SK-N-SH (cell line): ENCODE measurements around the gene ACER3. TPM values are rescaled to one million over a fixed set of nuclear protein-coding genes. Genes with fewer than 3 reads are reported as not detected.

ENCODE experiments used
- CTCF ChIA-PET: fragments of 300-600, 350-600 bp; formaldehyde crosslinking; extraction: SDS; loops from one replicate; lab custom pipeline; 2021; lab: Yijun Ruan, JAX
- POLR2A ChIA-PET: fragments of 350-600 bp; sonication (Branson Sonifier 250); formaldehyde crosslinking; extraction: SDS; loops from one replicate; lab custom pipeline; 2020; ENCODE audit warnings: antibody characterized with exemption, inconsistent platforms; lab: Yijun Ruan, JAX
- DNase-seq: peaks from one replicate; pipeline ENCODE4 v3.0.0; 2012
- H2AFZ ChIP-seq: fragments of 200-600 bp; sonication (generic); 2 replicates; pipeline ENCODE4 v1.8.1; 2016; ENCODE audit warnings: antibody characterized with exemption, mild to moderate bottlenecking, low read depth
- H3F3A ChIP-seq: fragments of 200-600 bp; sonication (generic); replicated peaks from 2 replicates; pipeline ENCODE3; 2016; ENCODE audit warnings: antibody characterized with exemption, mild to moderate bottlenecking; ENCODE audit not compliant: insufficient read depth
- H3K27ac ChIP-seq, 2 experiments: fragments of 200-500 bp in 1 of 2; fragments of 200-600 bp in 1 of 2; sonication (Bioruptor generic) in 1 of 2; sonication (generic), shearing (Covaris generic) in 1 of 2; 2 replicates each; pipeline versions ENCODE4 v1.5.1 to v1.6.1; 2014 to 2016; ENCODE audit warnings: low read depth in 2 of 2, inconsistent platforms in 1 of 2, low read length in 1 of 2, mild to moderate bottlenecking in 1 of 2, mixed read lengths in 1 of 2
- H3K27me3 ChIP-seq: fragments of 200-600 bp; sonication (generic), shearing (Covaris generic); 2 replicates; pipeline ENCODE4 v1.6.1; 2016; ENCODE audit warnings: mixed run types; ENCODE audit not compliant: insufficient read depth
- H3K36me3 ChIP-seq, 2 experiments: fragments of 200-500 bp in 1 of 2; fragments of 200-600 bp in 1 of 2; sonication (Bioruptor generic) in 1 of 2; sonication (generic) in 1 of 2; replicated peaks in 1 of 2; 2 replicates each; pipeline versions ENCODE3 to v1.5.1; 2014 to 2016; ENCODE audit warnings: low read length in 1 of 2, mild to moderate bottlenecking in 1 of 2; ENCODE audit not compliant: insufficient read depth in 2 of 2, control insufficient read depth in 1 of 2
- H3K4me1 ChIP-seq, 2 experiments: fragments of 200-500 bp in 1 of 2; fragments of 200-600 bp in 1 of 2; sonication (Bioruptor generic) in 1 of 2; sonication (generic), shearing (Covaris generic) in 1 of 2; 2 replicates each; pipeline versions ENCODE4 v1.5.1 to v1.6.1; 2014 to 2016; ENCODE audit warnings: low read depth in 1 of 2, low read length in 1 of 2, mixed run types in 1 of 2; ENCODE audit not compliant: insufficient read depth in 2 of 2, control insufficient read depth in 1 of 2
- H3K4me2 ChIP-seq: fragments of 200-600 bp; sonication (generic), shearing (Covaris generic); 2 replicates; pipeline ENCODE4 v1.6.1; 2017; ENCODE audit warnings: mixed run types
- H3K4me3 ChIP-seq, 2 experiments: fragments of 200-500 bp in 1 of 2; fragments of 200-600 bp in 1 of 2; sonication (Bioruptor generic) in 1 of 2; sonication (generic), shearing (Covaris generic) in 1 of 2; 2 replicates each; pipeline versions ENCODE4 v1.5.1 to v1.8.1; 2014 to 2016; ENCODE audit warnings: low read depth in 2 of 2, inconsistent platforms in 1 of 2, low read length in 1 of 2, mild to moderate bottlenecking in 1 of 2, mixed read lengths in 1 of 2, moderate library complexity in 1 of 2
- H3K79me2 ChIP-seq: fragments of 200-600 bp; sonication (generic); 2 replicates; pipeline ENCODE4 v1.8.1; 2017; ENCODE audit warnings: mild to moderate bottlenecking; ENCODE audit not compliant: insufficient read depth
- H3K9ac ChIP-seq: fragments of 200-600 bp; sonication (generic); 2 replicates; pipeline ENCODE4 v1.6.1; 2017; ENCODE audit warnings: mixed run types
- H3K9me2 ChIP-seq: fragments of 200-600 bp; sonication (generic); 2 replicates; pipeline ENCODE4 v1.6.1; 2017; ENCODE audit warnings: mixed run types
- H3K9me3 ChIP-seq: fragments of 200-600 bp; sonication (generic); 2 replicates; pipeline ENCODE4 v1.6.1; 2017; ENCODE audit warnings: mixed run types, mild to moderate bottlenecking, moderate library complexity
- H4K20me1 ChIP-seq: fragments of 200-600 bp; sonication (generic); 2 replicates; pipeline ENCODE4 v1.6.1; 2017; ENCODE audit warnings: mild to moderate bottlenecking, mixed run types; ENCODE audit not compliant: insufficient read depth
- EP300 ChIP-seq, 2 experiments: IDR thresholded peaks; 2 replicates each; pipeline versions ENCODE4 v1.4.0 to v1.6.1; 2012; ENCODE audit warnings: borderline replicate concordance in 1 of 2, low read depth in 1 of 2, low read length in 1 of 2
- EZH2phosphoT487 ChIP-seq: fragments of 200-600 bp; sonication (generic); IDR thresholded peaks from 2 replicates; pipeline ENCODE4 v1.6.1; 2017; ENCODE audit warnings: low read depth, mixed run types, mild to moderate bottlenecking, antibody characterized with exemption, moderate library complexity, borderline replicate concordance
- FOSL2 ChIP-seq: IDR thresholded peaks from 2 replicates; pipeline ENCODE4 v1.4.0; 2012; ENCODE audit warnings: low read depth, mild to moderate bottlenecking, moderate library complexity, borderline replicate concordance
- GATA2 ChIP-seq: sonication (generic); formaldehyde crosslinking; IDR thresholded peaks from 2 replicates; pipeline ENCODE4 v1.5.0; 2020; ENCODE audit warnings: mild to moderate bottlenecking, missing genetic modification reagents
- MEF2A ChIP-seq: IDR thresholded peaks from 2 replicates; pipeline ENCODE4 v1.4.0; 2012; ENCODE audit warnings: low read depth, borderline replicate concordance
- NRF1 ChIP-seq: IDR thresholded peaks from 2 replicates; pipeline ENCODE4 v1.6.1; 2012; ENCODE audit warnings: low read depth, mild to moderate bottlenecking, low read length
- RFX5 ChIP-seq: IDR thresholded peaks from 2 replicates; pipeline ENCODE4 v1.6.1; 2012; ENCODE audit warnings: mild to moderate bottlenecking, improper control_type of control experiment, low read length
- SMC3 ChIP-seq: IDR thresholded peaks from 2 replicates; pipeline ENCODE4 v1.6.1; 2012; ENCODE audit warnings: low read depth, low read length, improper control_type of control experiment
- TCF12 ChIP-seq: IDR thresholded peaks from 2 replicates; pipeline ENCODE4 v1.4.0; 2012
- WGBS: methylation state at CpG from one replicate; pipeline ENCODE4 v1.1.6; 2017; ENCODE audit warnings: low lambda C conversion rate; 5-methylcytosine and 5-hydroxymethylcytosine counted together
- polyA plus RNA-seq, 3 experiments: library from polyadenylated mRNA; depleted of rRNA; stranded (reverse); fragments of >200 nt; gene quantifications; 2 replicates each; pipeline ENCODE4 v1.2.3, GENCODE V29; 2012
- TF ChIP-seq, protein P1 (sequence below): IDR thresholded peaks from 2 replicates; pipeline ENCODE4 v1.4.0; 2012; ENCODE audit warnings: low read depth

Gene ACER3
- polyA plus RNA-seq, 1 of the 3 experiments (the other 2 are of a cell fraction) = 5.4 TPM

DNA sequence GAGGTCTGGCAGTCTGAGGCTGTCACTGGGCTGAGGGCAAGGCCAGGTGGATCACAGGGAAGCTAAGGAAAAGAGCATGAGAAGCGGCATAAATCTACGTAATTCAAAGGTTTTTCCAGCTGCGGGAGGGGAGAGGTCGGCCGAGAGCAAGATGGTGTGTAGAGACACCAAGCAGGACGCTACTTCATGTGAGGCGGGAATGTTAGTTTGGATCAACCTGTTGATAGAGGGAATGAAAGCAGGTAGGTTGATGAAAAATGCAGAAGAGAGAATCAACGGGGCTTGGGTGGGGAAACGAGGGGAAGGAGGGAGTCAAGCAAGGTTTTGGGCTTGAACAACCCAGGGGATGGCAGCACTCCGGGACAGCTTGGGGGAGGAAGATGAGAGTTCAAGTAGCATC is 176.3 kb downstream of the ACER3 start:
- H2AFZ ChIP-seq = no peak overlapping the region
- no peak overlapping the region for H3K27ac ChIP-seq
- no peaks in the 10 kb centered on the region for H3F3A ChIP-seq
- no peaks in the 10 kb centered on the region for H4K20me1 ChIP-seq
- H3K9ac ChIP-seq = no peak overlapping the region
- ChIA-PET POLR2A (interaction anchor here (0.6 kb wide), 1 partner anchor 171 kb away, joined by 3 read pairs; no protein-coding TSS in a partner anchor), CTCF (interaction anchor here (1.0 to 4.2 kb wide), 7 partner anchors 8 to 117 kb away, joined by 3 to 22 read pairs (median 7); no protein-coding TSS in a partner anchor)
- H3K9me2 ChIP-seq = no peaks in the 10 kb centered on the region
- no peaks in the 10 kb centered on the region for H3K79me2 ChIP-seq
- H3K27me3 ChIP-seq = no peaks in the 10 kb centered on the region
- TF ChIP-seq EZH2phosphoT487 = no peak
- no peak for TF ChIP-seq NRF1
- no peak for TF ChIP-seq MEF2A
- TF ChIP-seq RFX5 = no peak
- TF ChIP-seq SMC3 = no peak
- no peak for TF ChIP-seq GATA2 (CRISPR knock-in tag)
- DNase-seq = no peak
- no peaks in the 10 kb centered on the region for H3K9me3 ChIP-seq
- H3K4me3 ChIP-seq = no peak overlapping the region
- H3K4me1 ChIP-seq = peaks cover 0 to 3% of the 10 kb centered on the region in 2 experiments; a peak in 1 of 4 replicates
- 82% methylated on average over 10 of the region's 10 CpGs for WGBS
- no peaks in the 10 kb centered on the region for H3K36me3 ChIP-seq
- H3K4me2 ChIP-seq = no peak overlapping the region

DNA sequence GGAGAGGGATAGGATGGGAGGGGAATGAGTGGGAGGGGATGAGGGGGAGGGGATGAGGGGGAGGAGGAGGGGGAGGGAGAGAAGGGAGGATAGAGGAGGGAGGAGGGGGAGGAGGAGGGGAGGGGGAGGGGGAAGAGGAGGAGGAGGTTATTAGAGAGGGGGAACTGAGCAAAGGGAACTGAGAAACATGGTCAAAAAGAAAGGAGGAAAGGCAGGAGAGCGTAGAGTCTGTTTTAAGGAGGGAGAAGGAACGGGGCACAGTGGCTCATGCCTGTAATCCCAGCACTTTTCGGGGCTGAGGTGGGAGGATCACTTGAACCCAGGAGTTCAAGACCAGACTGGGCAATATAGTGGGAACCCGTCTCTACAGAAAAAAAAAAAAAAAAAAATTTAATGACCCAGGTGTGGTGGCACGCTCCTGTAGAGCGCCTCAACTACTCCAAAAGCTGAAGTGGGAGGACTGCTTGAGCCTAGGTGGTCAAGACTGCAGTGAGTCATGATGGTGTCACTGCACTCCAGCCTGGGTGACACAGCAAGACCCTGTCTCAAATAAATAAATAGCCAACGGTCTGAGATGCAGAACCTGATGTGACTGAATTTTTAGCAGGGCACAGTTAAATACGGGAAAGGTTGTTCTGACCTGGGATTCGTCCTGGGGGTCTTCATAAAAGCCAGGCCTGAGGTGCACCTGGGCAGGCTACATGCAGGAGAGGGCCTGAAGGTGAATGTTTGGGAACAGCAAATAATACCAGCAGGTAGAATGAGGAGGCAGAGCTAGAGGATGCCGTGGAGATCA is 177.5 kb downstream of the ACER3 start:
- Histone ChIP-seq H3K9me3 (no peaks in the 10 kb centered on the region), H3K4me3 (no peak overlapping the region), H3K9me2 (no peaks in the 10 kb centered on the region), H3K9ac (no peak overlapping the region), H3K79me2 (no peaks in the 10 kb centered on the region), H3K4me2 (no peak overlapping the region), H4K20me1 (no peaks in the 10 kb centered on the region), H3K27me3 (no peaks in the 10 kb centered on the region), H3K4me1 (peaks cover 0 to 3% of the 10 kb centered on the region in 2 experiments; a peak in 1 of 4 replicates), H3F3A (no peaks in the 10 kb centered on the region), H3K36me3 (no peaks in the 10 kb centered on the region), H2AFZ (no peak overlapping the region), H3K27ac (no peak overlapping the region)
- TF ChIP-seq FOSL2 = no peak
- TF ChIP-seq EP300 (IDR thresholded peaks at IDR 0.05; ENCODE audit: borderline replicate concordance in 1 of 2, low read depth in 1 of 2, low read length in 1 of 2) = no peak
- no peak for TF ChIP-seq TCF12
- TF ChIP-seq, protein P1, sequence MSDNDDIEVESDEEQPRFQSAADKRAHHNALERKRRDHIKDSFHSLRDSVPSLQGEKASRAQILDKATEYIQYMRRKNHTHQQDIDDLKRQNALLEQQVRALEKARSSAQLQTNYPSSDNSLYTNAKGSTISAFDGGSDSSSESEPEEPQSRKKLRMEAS = no peak
- CTCF ChIA-PET = interaction anchor here (0.7 to 5.5 kb wide), 12 partner anchors 19 to 304 kb away, joined by 3 to 77 read pairs (median 10); no protein-coding TSS in a partner anchor
- WGBS = 69% methylated on average over 10 of the region's 10 CpGs
- POLR2A ChIA-PET = no interaction called here
- DNase-seq = no peak
